ENCODE results near the gene TBC1D23.

TBC1D23 gene

GRCh38 chr3:100364421-100364820, 103.6 kb downstream of the TBC1D23 start (continued):
- TF ChIP-seq ZNF266 (tag by site-specific recombination; IDR thresholded peaks at IDR 0.05; ENCODE audit: low read depth) (no peak), KLF10 (tag by site-specific recombination; IDR thresholded peaks at IDR 0.05) (no peak), SP3 (tag by site-specific recombination; IDR thresholded peaks at IDR 0.05) (no peak)

- no peaks in the 10 kb centered on the region for H3K9me3 ChIP-seq (ENCODE audit: control insufficient read depth, insufficient read depth, low read depth, low read length)
- POLR2A ChIA-PET = no interaction called here
- CTCF ChIA-PET = no interaction called here
- no peak overlapping the region for H3K27ac ChIP-seq (ENCODE audit: extremely low read depth, low read depth, low read length)
- no peaks in the 10 kb centered on the region for H3K4me1 ChIP-seq (ENCODE audit: control insufficient read depth, insufficient read depth, low read length)
- H3K36me3 ChIP-seq (ENCODE audit: control insufficient read depth in 2 of 2, insufficient read depth in 1 of 2, low read length in 2 of 2) = peaks cover 19 to 91% of the 10 kb centered on the region in 2 experiments; a peak in 2 of 3 replicates
- TF ChIP-seq ZNF239 (tag by site-specific recombination; IDR thresholded peaks at IDR 0.05) (no peak), ZNF2 (tag by site-specific recombination; IDR thresholded peaks at IDR 0.05) (no peak), ZSCAN16 (tag by site-specific recombination; IDR thresholded peaks at IDR 0.05) (no peak), ZNF571 (tag by site-specific recombination; IDR thresholded peaks at IDR 0.05) (no peak), ZNF341 (tag by site-specific recombination; IDR thresholded peaks at IDR 0.05; ENCODE audit: low read depth) (no peak), SP7 (tag by site-specific recombination; IDR thresholded peaks at IDR 0.05) (no peak), ZNF157 (tag by site-specific recombination; IDR thresholded peaks at IDR 0.05) (no peak)
- TF ChIP-seq, protein P1, sequence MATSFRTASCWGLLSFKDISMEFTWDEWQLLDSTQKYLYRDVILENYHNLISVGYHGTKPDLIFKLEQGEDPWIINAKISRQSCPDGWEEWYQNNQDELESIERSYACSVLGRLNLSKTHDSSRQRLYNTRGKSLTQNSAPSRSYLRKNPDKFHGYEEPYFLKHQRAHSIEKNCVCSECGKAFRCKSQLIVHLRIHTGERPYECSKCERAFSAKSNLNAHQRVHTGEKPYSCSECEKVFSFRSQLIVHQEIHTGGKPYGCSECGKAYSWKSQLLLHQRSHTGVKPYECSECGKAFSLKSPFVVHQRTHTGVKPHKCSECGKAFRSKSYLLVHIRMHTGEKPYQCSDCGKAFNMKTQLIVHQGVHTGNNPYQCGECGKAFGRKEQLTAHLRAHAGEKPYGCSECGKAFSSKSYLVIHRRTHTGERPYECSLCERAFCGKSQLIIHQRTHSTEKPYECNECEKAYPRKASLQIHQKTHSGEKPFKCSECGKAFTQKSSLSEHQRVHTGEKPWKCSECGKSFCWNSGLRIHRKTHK (tag by site-specific recombination; IDR thresholded peaks at IDR 0.05) = no peak
- no peak overlapping the region for H3K4me3 ChIP-seq (ENCODE audit: low read depth, low read length)
Measured at GRCh38 chr3:100366424-100366823, 105.6 kb downstream of the TBC1D23 start.

GRCh38 chr3:100368441-100368840, 107.6 kb downstream of the TBC1D23 start:
- Histone ChIP-seq H3K4me1 (ENCODE audit: control insufficient read depth, insufficient read depth, low read length) (no peaks in the 10 kb centered on the region), H3K9me3 (ENCODE audit: control insufficient read depth, insufficient read depth, low read depth, low read length) (no peaks in the 10 kb centered on the region), H3K27ac (ENCODE audit: extremely low read depth, low read depth, low read length) (no peak overlapping the region), H3K4me3 (ENCODE audit: low read depth, low read length) (no peak overlapping the region), H3K36me3 (ENCODE audit: control insufficient read depth in 2 of 2, insufficient read depth in 1 of 2, low read length in 2 of 2) (peaks cover 25 to 91% of the 10 kb centered on the region in 2 experiments)
- ChIA-PET POLR2A (no interaction called here), CTCF (interaction anchor here (0.9 kb wide), 1 partner anchor 20 kb away, joined by 3 read pairs; no protein-coding TSS in a partner anchor)
- TF ChIP-seq ZNF658 (tag by site-specific recombination; IDR thresholded peaks at IDR 0.05) (no peak), ZNF664 (tag by site-specific recombination; IDR thresholded peaks at IDR 0.05) (no peak), SETDB1 (IDR thresholded peaks at IDR 0.05; ENCODE audit: insufficient read length, low read length) (no peak), GLI4 (tag by site-specific recombination; IDR thresholded peaks at IDR 0.05) (no peak), ZNF366 (tag by site-specific recombination; conservative IDR thresholded peaks at IDR 0.05) (no peak), KLF7 (tag by site-specific recombination; IDR thresholded peaks at IDR 0.05; ENCODE audit: borderline replicate concordance) (no peak), PRDM10 (tag by site-specific recombination; IDR thresholded peaks at IDR 0.05) (no peak), GLIS1 (tag by site-specific recombination; IDR thresholded peaks at IDR 0.05) (no peak), ZNF473 (tag by site-specific recombination; IDR thresholded peaks at IDR 0.05) (no peak), ZNF239 (tag by site-specific recombination; IDR thresholded peaks at IDR 0.05) (no peak), ZNF629 (tag by site-specific recombination; IDR thresholded peaks at IDR 0.05) (no peak), ZSCAN30 (tag by site-specific recombination; IDR thresholded peaks at IDR 0.05) (no peak), ZNF660 (tag by site-specific recombination; IDR thresholded peaks at IDR 0.05) (no peak)
